ENCODE measurements around the gene ANXA4.
"Not testable (repeated sequence)": the region's sequence is repeated elsewhere in the genome, so short reads cannot be mapped to it uniquely, and the experiment has no call there.

ANXA4 gene

GRCh38 chr2:69762513-69763494, 20.9 kb downstream of the ANXA4 start:
- DNase-seq (ENCODE audit: low read depth) = peak; percentile 41
- TF ChIP-seq, protein P1, sequence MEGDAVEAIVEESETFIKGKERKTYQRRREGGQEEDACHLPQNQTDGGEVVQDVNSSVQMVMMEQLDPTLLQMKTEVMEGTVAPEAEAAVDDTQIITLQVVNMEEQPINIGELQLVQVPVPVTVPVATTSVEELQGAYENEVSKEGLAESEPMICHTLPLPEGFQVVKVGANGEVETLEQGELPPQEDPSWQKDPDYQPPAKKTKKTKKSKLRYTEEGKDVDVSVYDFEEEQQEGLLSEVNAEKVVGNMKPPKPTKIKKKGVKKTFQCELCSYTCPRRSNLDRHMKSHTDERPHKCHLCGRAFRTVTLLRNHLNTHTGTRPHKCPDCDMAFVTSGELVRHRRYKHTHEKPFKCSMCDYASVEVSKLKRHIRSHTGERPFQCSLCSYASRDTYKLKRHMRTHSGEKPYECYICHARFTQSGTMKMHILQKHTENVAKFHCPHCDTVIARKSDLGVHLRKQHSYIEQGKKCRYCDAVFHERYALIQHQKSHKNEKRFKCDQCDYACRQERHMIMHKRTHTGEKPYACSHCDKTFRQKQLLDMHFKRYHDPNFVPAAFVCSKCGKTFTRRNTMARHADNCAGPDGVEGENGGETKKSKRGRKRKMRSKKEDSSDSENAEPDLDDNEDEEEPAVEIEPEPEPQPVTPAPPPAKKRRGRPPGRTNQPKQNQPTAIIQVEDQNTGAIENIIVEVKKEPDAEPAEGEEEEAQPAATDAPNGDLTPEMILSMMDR (conservative IDR thresholded peaks at IDR 0.05; ENCODE audit: control insufficient read depth, insufficient read depth, low read depth, low read length) = no peak
- no peak overlapping the region for H3K4me3 ChIP-seq (ENCODE audit: control insufficient read depth, low read depth, low read length)

DNA sequence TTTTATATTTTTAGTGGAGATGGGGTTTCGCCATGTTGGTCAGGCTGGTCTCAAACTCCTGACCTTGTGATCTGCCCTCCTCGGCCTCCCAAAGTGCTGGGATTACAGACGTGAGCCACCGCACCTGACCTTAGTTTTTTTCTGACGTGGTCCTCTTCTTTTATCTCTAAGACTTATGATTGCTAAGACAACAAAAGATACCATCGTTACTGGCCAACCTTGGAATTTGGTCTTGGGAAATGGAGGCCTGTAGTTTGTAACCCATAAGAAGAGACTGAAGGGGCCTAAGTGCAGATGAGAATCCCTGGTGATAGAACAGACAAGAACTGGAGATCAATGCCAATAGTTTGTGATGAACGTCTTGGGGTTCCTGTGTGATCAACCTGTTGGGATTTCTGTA, 21.9 kb downstream of the ANXA4 start:
- not testable (repeated sequence) for H3K4me3 ChIP-seq (ENCODE audit: control insufficient read depth, low read depth, low read length); DNase-seq (ENCODE audit: low read depth)

GRCh38 chr2:69764286-69765095, 22.6 kb downstream of the ANXA4 start:
- TF ChIP-seq, protein P1 (conservative IDR thresholded peaks at IDR 0.05; ENCODE audit: control insufficient read depth, insufficient read depth, low read depth, low read length) = no peak
- peak; percentile 38 for DNase-seq (ENCODE audit: low read depth)

DNA sequence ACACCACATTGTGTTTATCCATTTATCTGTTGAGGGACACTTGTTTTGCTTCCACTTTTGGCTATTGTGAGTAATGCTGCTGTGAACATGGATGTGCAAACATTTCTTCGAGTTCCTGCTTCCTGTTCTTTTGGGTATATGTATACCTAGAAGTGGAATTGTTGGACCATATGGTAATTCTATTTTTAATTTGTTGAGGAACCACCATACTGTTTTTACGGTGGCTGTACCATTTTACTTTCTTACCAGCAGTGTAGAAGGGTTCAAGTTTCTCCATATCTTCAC, 23.1 kb downstream of the ANXA4 start:
- TF ChIP-seq, protein P1 (conservative IDR thresholded peaks at IDR 0.05; ENCODE audit: control insufficient read depth, insufficient read depth, low read depth, low read length) = no peak
- DNase-seq (ENCODE audit: low read depth) = no peak
- H3K4me3 ChIP-seq (ENCODE audit: control insufficient read depth, low read depth, low read length) = no peak overlapping the region

More at GRCh38 chr2:69764286-69765095, 22.6 kb downstream of the ANXA4 start:
- H3K4me3 ChIP-seq (ENCODE audit: control insufficient read depth, low read depth, low read length) = no peak overlapping the region

GRCh38 chr2:69766014-69766413, 24.1 kb downstream of the ANXA4 start:
- DNase-seq (ENCODE audit: low read depth) = no peak
- TF ChIP-seq, protein P1 (conservative IDR thresholded peaks at IDR 0.05; ENCODE audit: control insufficient read depth, insufficient read depth, low read depth, low read length) = no peak
- H3K4me3 ChIP-seq (ENCODE audit: control insufficient read depth, low read depth, low read length) = no peak overlapping the region

DNA sequence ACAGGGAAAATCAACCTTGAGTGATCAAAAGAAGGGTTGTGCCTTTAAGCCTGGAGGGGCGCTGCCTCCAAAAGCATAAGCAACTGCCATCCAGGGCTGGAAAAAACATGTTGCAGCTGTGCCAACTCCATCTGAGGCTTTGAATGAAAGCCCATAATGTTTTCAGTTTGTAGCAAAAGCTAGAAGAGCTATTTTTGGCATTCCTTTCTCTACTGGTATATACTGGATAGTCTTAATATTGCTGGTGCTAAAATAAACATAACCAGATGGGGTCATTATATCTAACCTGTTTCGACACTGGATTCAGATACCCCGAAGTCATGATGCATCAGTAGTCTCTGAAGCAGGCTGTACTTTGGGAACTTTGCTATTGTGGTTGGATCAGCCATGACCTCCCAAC, 25.1 kb downstream of the ANXA4 start:
- peak; percentile 91 for DNase-seq (ENCODE audit: low read depth)
- TF ChIP-seq, protein P1 (conservative IDR thresholded peaks at IDR 0.05; ENCODE audit: control insufficient read depth, insufficient read depth, low read depth, low read length) = peak; percentile 21
- H3K4me3 ChIP-seq (ENCODE audit: control insufficient read depth, low read depth, low read length) = no peak overlapping the region

- no peak for DNase-seq (ENCODE audit: low read depth)
- TF ChIP-seq, protein P1 (conservative IDR thresholded peaks at IDR 0.05; ENCODE audit: control insufficient read depth, insufficient read depth, low read depth, low read length) = no peak
- H3K4me3 ChIP-seq (ENCODE audit: control insufficient read depth, low read depth, low read length) = no peak overlapping the region
Observed at GRCh38 chr2:69768235-69768634, 26.3 kb downstream of the ANXA4 start.

Measured in fibroblast of mammary gland (primary cell).